ENCODE measurements around the gene NRG2.

GRCh38 chr5:140084541-140084940 lies 41.4 kb upstream of the NRG2 start:
- TF ChIP-seq GTF2F1 (IDR thresholded peaks at IDR 0.05; ENCODE audit: borderline replicate concordance, low read depth, low read length) (no peak), ATF2 (IDR thresholded peaks at IDR 0.05; ENCODE audit: low read length) (no peak), CTCF (IDR thresholded peaks at IDR 0.05; ENCODE audit: control extremely low read depth in 1 of 3, insufficient read depth in 1 of 3, low read depth in 1 of 3, low read length in 3 of 3) (no peak), CEBPB (IDR thresholded peaks at IDR 0.05; ENCODE audit: low read depth, low read length) (no peak)

All from H1 (cell line).